HEK293T (cell line): ENCODE measurements around the gene ATG7.

ENCODE experiments used
- ELF4 ChIP-seq: fragments of 450-650 bp; IDR thresholded peaks from 2 replicates; pipeline ENCODE4 v1.6.1; 2017; ENCODE audit warnings: antibody characterized with exemption
- FOXK2 ChIP-seq: fragments of 450-650 bp; IDR thresholded peaks from 2 replicates; pipeline ENCODE4 v1.6.1; 2016; ENCODE audit warnings: mild to moderate bottlenecking
- FOXM1 ChIP-seq: fragments of 450-650 bp; IDR thresholded peaks from 2 replicates; pipeline ENCODE4 v1.6.1; 2017; ENCODE audit warnings: mild to moderate bottlenecking, borderline replicate concordance
- L3MBTL2 ChIP-seq: fragments of 450-650 bp; conservative IDR thresholded peaks from 2 replicates; pipeline ENCODE4 v1.6.1; 2016; ENCODE audit warnings: mild to moderate bottlenecking
- NFRKB ChIP-seq: fragments of 450-650 bp; IDR thresholded peaks from 2 replicates; pipeline ENCODE4 v1.6.1; 2016; ENCODE audit warnings: mild to moderate bottlenecking, moderate library complexity
- SP1 ChIP-seq: fragments of 450-650 bp; IDR thresholded peaks from 2 replicates; pipeline ENCODE4 v1.6.1; 2017
- SUZ12 ChIP-seq: fragments of 450-650 bp; IDR thresholded peaks from 2 replicates; pipeline ENCODE4 v1.6.1; 2016; ENCODE audit warnings: mild to moderate bottlenecking
- TARDBP ChIP-seq: fragments of 450-650 bp; IDR thresholded peaks from 2 replicates; pipeline ENCODE4 v1.6.1; 2016
- ZNF384 ChIP-seq: fragments of 450-650 bp; IDR thresholded peaks from 2 replicates; pipeline ENCODE4 v1.6.1; 2016
- TF ChIP-seq, protein P1 (sequence below): fragments of 450-650 bp; IDR thresholded peaks from 2 replicates; pipeline ENCODE4 v1.6.1; 2016

DNA sequence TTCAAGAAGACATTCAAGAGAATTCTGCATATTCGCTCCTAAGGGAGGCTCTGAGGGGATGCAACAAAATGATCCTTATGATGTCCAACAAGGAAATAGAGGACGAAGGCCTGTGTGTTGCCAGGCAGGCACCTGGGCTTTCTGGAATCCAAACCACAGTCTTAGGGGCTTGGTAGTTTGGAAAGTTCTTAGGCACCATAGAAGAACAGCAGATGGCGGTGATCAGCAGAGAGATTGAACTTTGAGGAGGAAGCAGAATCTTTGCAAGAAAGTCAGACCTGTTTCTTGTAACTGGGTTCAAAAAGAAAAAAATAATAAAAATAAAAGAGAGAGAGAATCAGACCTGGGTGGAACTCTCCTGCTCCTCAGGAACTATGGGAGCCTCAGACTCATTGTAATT lies 11.7 kb upstream of the ATG7 start:
- TF ChIP-seq, protein P1, sequence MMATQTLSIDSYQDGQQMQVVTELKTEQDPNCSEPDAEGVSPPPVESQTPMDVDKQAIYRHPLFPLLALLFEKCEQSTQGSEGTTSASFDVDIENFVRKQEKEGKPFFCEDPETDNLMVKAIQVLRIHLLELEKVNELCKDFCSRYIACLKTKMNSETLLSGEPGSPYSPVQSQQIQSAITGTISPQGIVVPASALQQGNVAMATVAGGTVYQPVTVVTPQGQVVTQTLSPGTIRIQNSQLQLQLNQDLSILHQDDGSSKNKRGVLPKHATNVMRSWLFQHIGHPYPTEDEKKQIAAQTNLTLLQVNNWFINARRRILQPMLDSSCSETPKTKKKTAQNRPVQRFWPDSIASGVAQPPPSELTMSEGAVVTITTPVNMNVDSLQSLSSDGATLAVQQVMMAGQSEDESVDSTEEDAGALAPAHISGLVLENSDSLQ, result no peak
- TF ChIP-seq L3MBTL2 (no peak), SUZ12 (no peak), ELF4 (no peak), TARDBP (no peak), FOXK2 (no peak), NFRKB (no peak), FOXM1 (no peak), ZNF384 (no peak), SP1 (no peak)
